Activated naive CD8-positive, alpha-beta T cell (primary cell): ENCODE data around the gene BTLA.
"Not testable (repeated sequence)": the region's sequence is repeated elsewhere in the genome, so short reads cannot be mapped to it uniquely, and the experiment has no call there.

Experiments
- H3K27ac Mint-ChIP-seq: one replicate; pipeline ENCODE4 v1.8.0; 2021; ENCODE audit warnings: mixed read lengths
- H3K27me3 Mint-ChIP-seq: one replicate; pipeline ENCODE4 v1.8.0; 2021; ENCODE audit warnings: mixed read lengths
- H3K36me3 Mint-ChIP-seq: one replicate; pipeline ENCODE4 v1.8.0; 2021; ENCODE audit warnings: mixed read lengths
- H3K4me1 Mint-ChIP-seq: one replicate; pipeline ENCODE4 v1.8.0; 2021; ENCODE audit warnings: low read depth, mixed read lengths
- H3K4me3 Mint-ChIP-seq: one replicate; pipeline ENCODE4 v1.8.0; 2021; ENCODE audit warnings: mild to moderate bottlenecking, mixed read lengths
- H3K9me3 Mint-ChIP-seq: one replicate; pipeline ENCODE4 v1.8.0; 2021; ENCODE audit warnings: low read depth, mixed read lengths

The BTLA gene

GRCh38 chr3:112503304-112503972, 4.2 kb upstream of the BTLA start:
- Mint-ChIP-seq H3K4me3 (no peak overlapping the region), H3K9me3 (no peaks in the 10 kb centered on the region), H3K27me3 (no peaks in the 10 kb centered on the region), H3K36me3 (no peaks in the 10 kb centered on the region), H3K27ac (peak overlapping the region; percentile 51), H3K4me1 (peaks cover 34% of the 10 kb centered on the region)

GRCh38 chr3:112500621-112501020, 1.3 kb upstream of the BTLA start:
- H3K9me3 Mint-ChIP-seq, result no peaks in the 10 kb centered on the region
- no peak overlapping the region for H3K4me3 Mint-ChIP-seq
- peak overlapping the region; percentile 91 for H3K27ac Mint-ChIP-seq
- H3K36me3 Mint-ChIP-seq, result peaks cover 8% of the 10 kb centered on the region
- H3K4me1 Mint-ChIP-seq, result peaks cover 48% of the 10 kb centered on the region
- H3K27me3 Mint-ChIP-seq, result no peaks in the 10 kb centered on the region

DNA sequence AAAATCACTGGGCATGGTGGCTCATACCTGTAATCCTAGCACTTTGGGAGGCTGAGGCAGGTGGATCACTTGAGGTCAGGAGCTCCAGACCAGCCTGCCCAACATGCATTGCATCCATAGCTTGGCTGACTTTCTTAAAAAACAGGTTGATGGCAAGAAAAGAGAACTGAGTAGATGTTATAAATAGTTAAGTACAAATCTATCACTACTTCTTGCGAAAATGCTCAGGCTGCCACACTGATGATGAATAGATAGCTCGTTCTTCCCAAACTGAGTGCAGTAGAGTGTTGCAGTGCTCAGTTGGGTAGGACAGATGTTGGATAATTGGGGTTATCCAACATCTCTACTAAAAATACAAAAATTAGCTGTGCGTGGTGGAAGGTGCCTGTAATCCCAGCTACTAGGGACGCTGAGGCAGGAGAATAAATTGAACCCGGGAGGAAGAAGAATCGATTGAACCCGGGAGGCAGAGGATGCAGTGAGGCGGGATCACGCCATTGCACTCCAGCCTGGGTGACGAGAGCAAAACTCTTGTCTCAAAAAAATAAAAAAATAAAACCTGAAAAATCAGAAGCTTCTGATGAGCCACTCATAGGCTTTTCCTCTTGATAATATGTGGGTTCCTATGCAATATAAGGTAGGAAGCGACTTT, 1.2 kb downstream of the BTLA start:
- Mint-ChIP-seq H3K4me3 (peak overlapping the region; percentile 95), H3K36me3 (peaks cover 16% of the 10 kb centered on the region), H3K27ac (peak overlapping the region; percentile 91), H3K27me3 (no peaks in the 10 kb centered on the region), H3K4me1 (peaks cover 65% of the 10 kb centered on the region), H3K9me3 (no peaks in the 10 kb centered on the region)

- Mint-ChIP-seq H3K27me3 (no peaks in the 10 kb centered on the region), H3K4me3 (peak overlapping the region; percentile 84), H3K27ac (peak overlapping the region; percentile 85), H3K9me3 (no peaks in the 10 kb centered on the region), H3K36me3 (peaks cover 22% of the 10 kb centered on the region), H3K4me1 (peaks cover 77% of the 10 kb centered on the region)
Observed at GRCh38 chr3:112496366-112497067, 2.8 kb downstream of the BTLA start.

DNA sequence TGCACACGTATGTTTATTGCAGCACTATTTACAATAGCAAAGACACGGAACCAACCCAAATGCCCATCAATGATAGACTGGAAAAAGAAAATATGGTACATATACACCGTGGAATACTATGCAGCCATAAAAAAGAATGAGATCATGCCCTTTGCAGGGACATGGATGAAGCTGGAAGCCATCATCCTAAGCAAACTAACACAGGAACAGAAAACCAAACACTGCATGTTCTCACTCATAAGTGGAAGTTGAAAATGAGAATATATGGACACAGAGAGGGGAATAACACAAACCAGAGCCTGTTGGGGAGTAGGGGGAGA, 4.9 kb downstream of the BTLA start:
- peak overlapping the region; percentile 84 for H3K4me3 Mint-ChIP-seq
- H3K4me1 Mint-ChIP-seq, result peaks cover 83% of the 10 kb centered on the region
- peak overlapping the region; percentile 85 for H3K27ac Mint-ChIP-seq
- H3K36me3 Mint-ChIP-seq, result peaks cover 24% of the 10 kb centered on the region
- H3K27me3 Mint-ChIP-seq, H3K9me3 Mint-ChIP-seq: not testable (repeated sequence)

DNA sequence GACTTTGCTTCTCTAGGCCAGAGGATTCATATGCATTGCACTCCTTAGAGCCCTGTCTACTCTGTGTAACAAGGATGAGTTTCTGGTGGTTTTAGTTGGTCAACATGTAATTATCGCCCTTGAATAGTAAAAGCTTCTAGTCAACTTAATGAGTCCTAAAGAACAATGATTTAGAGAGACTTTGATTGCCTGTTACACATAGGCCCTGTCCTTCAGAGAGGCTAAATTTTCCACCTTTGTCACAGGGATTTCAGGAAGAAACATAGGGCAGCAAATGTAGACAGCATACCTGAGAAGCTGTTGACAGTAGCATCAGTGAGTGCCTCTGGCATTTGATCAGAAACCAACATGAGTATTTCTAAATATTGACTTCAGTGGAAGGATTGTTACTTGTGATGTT, 7.1 kb downstream of the BTLA start:
- peak overlapping the region; percentile 61 for H3K27ac Mint-ChIP-seq
- H3K27me3 Mint-ChIP-seq, result no peaks in the 10 kb centered on the region
- H3K4me1 Mint-ChIP-seq, result peaks cover 80% of the 10 kb centered on the region
- H3K9me3 Mint-ChIP-seq, result no peaks in the 10 kb centered on the region
- peaks cover 30% of the 10 kb centered on the region for H3K36me3 Mint-ChIP-seq
- H3K4me3 Mint-ChIP-seq, result peak overlapping the region; percentile 53

- peaks cover 80% of the 10 kb centered on the region for H3K4me1 Mint-ChIP-seq
- peaks cover 30% of the 10 kb centered on the region for H3K36me3 Mint-ChIP-seq
- H3K4me3 Mint-ChIP-seq, result peak overlapping the region; percentile 53
- H3K9me3 Mint-ChIP-seq, result no peaks in the 10 kb centered on the region
- H3K27ac Mint-ChIP-seq, result peak overlapping the region; percentile 61
- H3K27me3 Mint-ChIP-seq, result no peaks in the 10 kb centered on the region
Observed at GRCh38 chr3:112491373-112491772, 7.9 kb downstream of the BTLA start.

DNA sequence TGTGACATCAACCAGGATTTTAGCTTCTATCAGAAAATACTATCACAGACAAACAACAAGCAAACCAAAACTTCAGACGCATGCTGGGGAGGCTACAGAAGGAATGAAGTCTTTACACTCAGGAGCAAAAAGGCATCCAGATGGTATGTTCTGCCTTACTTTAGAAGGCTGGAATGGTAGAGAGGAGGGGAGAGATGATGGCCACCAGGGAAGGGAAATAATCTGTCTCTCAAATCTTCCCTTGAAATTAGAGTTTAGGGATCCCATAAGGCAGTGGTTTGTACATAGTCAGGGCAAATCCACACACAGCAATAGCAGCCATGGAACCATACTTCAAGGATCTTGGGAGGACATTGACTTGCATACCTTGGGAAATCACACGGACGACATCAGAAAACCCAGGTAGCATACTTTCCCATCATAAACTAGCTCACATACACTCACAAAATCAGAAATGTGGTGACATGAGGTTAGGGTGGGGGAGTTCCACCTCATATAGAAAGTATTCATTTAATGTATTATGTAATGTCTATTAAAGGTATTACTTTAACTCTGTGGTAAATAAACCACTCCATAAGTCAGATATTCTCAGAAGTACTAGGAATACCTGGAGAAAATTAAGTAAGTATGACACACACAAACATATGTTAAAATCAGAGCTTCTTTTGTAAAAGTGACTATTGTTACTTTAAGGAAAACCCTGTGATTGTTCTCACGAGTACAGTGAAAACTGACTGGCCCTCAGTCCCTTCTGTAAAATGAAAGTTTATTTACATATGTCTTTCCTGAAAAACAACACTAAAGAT, 9.4 kb downstream of the BTLA start:
- H3K4me3 Mint-ChIP-seq, result peak overlapping the region; percentile 67
- peaks cover 25% of the 10 kb centered on the region for H3K36me3 Mint-ChIP-seq

DNA sequence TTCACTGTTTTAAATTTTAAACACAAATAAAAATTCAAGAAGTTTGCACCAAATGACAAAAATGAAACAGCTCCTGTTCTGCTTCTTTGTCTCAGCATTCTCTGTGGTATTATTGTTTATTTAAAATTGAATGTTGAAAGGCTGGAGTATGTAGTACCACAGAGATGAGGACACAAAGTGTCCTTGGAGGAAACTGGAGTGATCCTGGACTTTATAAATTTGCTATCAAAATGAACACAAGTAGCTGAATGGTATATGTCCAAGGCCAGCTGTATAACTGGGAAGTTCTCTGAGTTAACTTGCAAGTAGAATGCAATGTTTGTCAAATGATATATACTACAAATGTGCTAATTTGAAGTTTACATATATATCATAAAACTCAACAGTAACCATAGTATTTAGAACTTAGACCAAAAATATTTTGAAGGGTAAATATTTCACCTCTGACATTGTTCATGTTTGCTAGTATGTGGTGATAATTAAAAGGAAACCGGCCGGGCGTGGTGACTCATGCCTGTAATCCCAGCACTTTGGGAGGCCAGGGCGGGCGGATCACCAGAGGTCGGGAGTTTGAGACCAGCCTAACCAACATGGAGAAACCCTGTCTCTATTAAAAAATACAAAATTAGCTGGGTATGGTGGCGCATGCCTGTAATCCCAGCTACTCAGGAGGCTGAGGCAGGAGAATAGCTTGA, 12.3 kb downstream of the BTLA start:
- Mint-ChIP-seq H3K4me1 (peaks cover 70% of the 10 kb centered on the region), H3K27ac (peak overlapping the region; percentile 50), H3K4me3 (no peak overlapping the region), H3K36me3 (peaks cover 16% of the 10 kb centered on the region), H3K27me3 (no peaks in the 10 kb centered on the region), H3K9me3 (no peaks in the 10 kb centered on the region)

More for the DNA sequence above, 9.4 kb downstream of the BTLA start:
- Mint-ChIP-seq H3K27me3 (no peaks in the 10 kb centered on the region), H3K9me3 (no peaks in the 10 kb centered on the region), H3K27ac (peak overlapping the region; percentile 61), H3K4me1 (peaks cover 70% of the 10 kb centered on the region)

DNA sequence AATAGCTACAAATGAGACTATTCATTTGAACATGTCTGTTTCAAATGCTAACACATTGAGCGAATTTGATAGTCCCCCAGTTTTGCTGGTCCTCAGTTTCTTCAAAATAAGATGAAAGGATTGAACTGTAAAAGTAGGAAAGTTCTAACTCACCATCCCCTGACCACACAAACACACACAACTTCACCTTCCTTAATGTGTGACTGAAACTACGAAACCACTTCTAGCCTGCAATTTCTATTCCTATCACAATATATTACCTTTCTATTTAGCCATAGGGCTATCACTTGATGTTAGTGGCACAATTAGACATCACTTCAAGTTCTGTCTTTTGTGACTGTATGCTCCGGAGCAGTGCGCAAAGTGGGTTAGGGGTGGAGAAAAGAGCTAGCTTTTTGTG, 14.9 kb downstream of the BTLA start:
- Mint-ChIP-seq H3K27ac (peak overlapping the region; percentile 4), H3K4me3 (no peak overlapping the region), H3K4me1 (peaks cover 68% of the 10 kb centered on the region), H3K9me3 (peaks cover 3% of the 10 kb centered on the region), H3K36me3 (peaks cover 23% of the 10 kb centered on the region), H3K27me3 (no peaks in the 10 kb centered on the region)

GRCh38 chr3:112482675-112483074, 16.6 kb downstream of the BTLA start:
- H3K9me3 Mint-ChIP-seq, result peaks cover 3% of the 10 kb centered on the region
- H3K27me3 Mint-ChIP-seq, result no peaks in the 10 kb centered on the region
- peak overlapping the region; percentile 54 for H3K4me3 Mint-ChIP-seq
- H3K36me3 Mint-ChIP-seq, result peaks cover 22% of the 10 kb centered on the region
- peak overlapping the region; percentile 64 for H3K27ac Mint-ChIP-seq
- peaks cover 70% of the 10 kb centered on the region for H3K4me1 Mint-ChIP-seq

- Mint-ChIP-seq H3K27me3 (no peaks in the 10 kb centered on the region), H3K9me3 (peaks cover 3% of the 10 kb centered on the region), H3K4me3 (no peak overlapping the region), H3K27ac (no peak overlapping the region), H3K4me1 (peaks cover 66% of the 10 kb centered on the region), H3K36me3 (peaks cover 31% of the 10 kb centered on the region)
Observed at GRCh38 chr3:112481302-112481721, 18.0 kb downstream of the BTLA start.

GRCh38 chr3:112477891-112478290, 21.4 kb downstream of the BTLA start:
- Mint-ChIP-seq H3K27me3 (no peaks in the 10 kb centered on the region), H3K27ac (no peak overlapping the region), H3K36me3 (peaks cover 39% of the 10 kb centered on the region), H3K4me1 (peaks cover 71% of the 10 kb centered on the region), H3K4me3 (no peak overlapping the region), H3K9me3 (peaks cover 5% of the 10 kb centered on the region)

DNA sequence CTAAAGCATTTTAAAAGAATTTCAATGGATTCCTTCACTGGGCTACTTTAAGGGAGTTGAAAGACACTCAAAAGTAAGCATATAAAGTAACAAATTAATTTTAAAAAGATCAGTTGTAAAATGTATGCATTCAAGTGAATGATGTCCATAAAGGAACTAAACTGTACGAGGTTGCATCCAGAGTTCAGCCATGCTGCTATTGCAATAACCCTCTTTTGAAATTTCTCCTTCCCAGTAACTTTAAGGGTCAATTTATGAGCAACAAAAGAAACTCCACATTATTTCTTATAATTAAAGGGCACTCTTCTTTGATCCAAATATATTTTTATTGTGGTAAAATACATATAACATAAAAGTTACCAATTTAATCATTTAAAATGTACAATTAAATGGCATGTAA, 22.9 kb downstream of the BTLA start:
- Mint-ChIP-seq H3K36me3 (peaks cover 46% of the 10 kb centered on the region), H3K4me3 (no peak overlapping the region), H3K9me3 (peaks cover 5% of the 10 kb centered on the region), H3K4me1 (peaks cover 68% of the 10 kb centered on the region), H3K27me3 (no peaks in the 10 kb centered on the region), H3K27ac (no peak overlapping the region)
